ENCODE measurements around the gene STAT3. TPM values are rescaled to one million over a fixed set of nuclear protein-coding genes. Genes with fewer than 3 reads are reported as not detected.

STAT3 gene
- total RNA-seq, 1 experiment from 2014 or later: 74.6 TPM

DNA sequence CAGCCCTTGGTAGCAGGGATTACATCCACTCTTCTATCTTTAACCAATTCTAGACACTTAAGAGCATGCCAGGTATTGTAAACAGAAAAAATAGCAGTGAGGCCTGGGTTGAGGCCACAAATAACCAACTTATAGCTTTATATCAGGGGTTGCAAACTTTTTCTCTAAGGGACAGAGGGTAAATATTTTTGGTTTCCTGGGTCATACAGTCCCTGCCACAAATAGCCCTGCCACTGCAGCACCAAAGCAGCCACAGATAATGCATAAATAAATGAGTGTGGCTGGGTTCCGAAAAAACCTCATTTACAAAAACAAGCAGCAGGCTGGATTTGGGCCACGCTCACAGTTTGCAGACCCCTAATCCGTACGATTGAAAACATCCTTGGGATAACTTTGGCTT is 46.7 kb downstream of the STAT3 start:
- H3K4me1 ChIP-seq (replicated peaks; ENCODE audit: insufficient read depth): peaks cover 12% of the 10 kb centered on the region
- CTCF ChIA-PET: no interaction called here
- H3K36me3 ChIP-seq (ENCODE audit: low read depth): peaks cover 11% of the 10 kb centered on the region; the same call in 1 of the 2 replicates
- no peaks in the 10 kb centered on the region for H4K20me1 ChIP-seq (ENCODE audit: insufficient read depth)
- no peaks in the 10 kb centered on the region for H3K9me3 ChIP-seq (ENCODE audit: insufficient read depth, low read depth)
- BruUV-seq (replicated peaks): no TSS peak
- H3K9me2 ChIP-seq (ENCODE audit: insufficient read depth): no peaks in the 10 kb centered on the region
- peaks cover 5% of the 10 kb centered on the region; the same call in 1 of the 2 replicates for H3F3A ChIP-seq (ENCODE audit: insufficient read depth, low read depth)
- intact Hi-C loops (cut with micrococcal nuclease; ENCODE audit: unreplicated experiment): no loop called here
- no peaks in the 10 kb centered on the region for H3K27me3 ChIP-seq (ENCODE audit: insufficient read depth, low read depth)
- TF ChIP-seq, protein P1, sequence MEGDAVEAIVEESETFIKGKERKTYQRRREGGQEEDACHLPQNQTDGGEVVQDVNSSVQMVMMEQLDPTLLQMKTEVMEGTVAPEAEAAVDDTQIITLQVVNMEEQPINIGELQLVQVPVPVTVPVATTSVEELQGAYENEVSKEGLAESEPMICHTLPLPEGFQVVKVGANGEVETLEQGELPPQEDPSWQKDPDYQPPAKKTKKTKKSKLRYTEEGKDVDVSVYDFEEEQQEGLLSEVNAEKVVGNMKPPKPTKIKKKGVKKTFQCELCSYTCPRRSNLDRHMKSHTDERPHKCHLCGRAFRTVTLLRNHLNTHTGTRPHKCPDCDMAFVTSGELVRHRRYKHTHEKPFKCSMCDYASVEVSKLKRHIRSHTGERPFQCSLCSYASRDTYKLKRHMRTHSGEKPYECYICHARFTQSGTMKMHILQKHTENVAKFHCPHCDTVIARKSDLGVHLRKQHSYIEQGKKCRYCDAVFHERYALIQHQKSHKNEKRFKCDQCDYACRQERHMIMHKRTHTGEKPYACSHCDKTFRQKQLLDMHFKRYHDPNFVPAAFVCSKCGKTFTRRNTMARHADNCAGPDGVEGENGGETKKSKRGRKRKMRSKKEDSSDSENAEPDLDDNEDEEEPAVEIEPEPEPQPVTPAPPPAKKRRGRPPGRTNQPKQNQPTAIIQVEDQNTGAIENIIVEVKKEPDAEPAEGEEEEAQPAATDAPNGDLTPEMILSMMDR (conservative IDR thresholded peaks at IDR 0.05): no peak
- TF ChIP-seq EZH2 (IDR thresholded peaks at IDR 0.05; ENCODE audit: low read depth): no peak
- H3K27ac ChIP-seq: 0 out of 2 replicates have a peak overlapping the region, but pooled peaks have one; percentile 23
- H3K79me2 ChIP-seq (ENCODE audit: low read depth): no peaks in the 10 kb centered on the region
- H2AFZ ChIP-seq: no peak overlapping the region
- POLR2A ChIA-PET (ENCODE audit: unreplicated experiment): no interaction called here
- H3K4me3 ChIP-seq: no peak overlapping the region
- DNase-seq: no peak
- H3K4me2 ChIP-seq: no peak overlapping the region

DNA sequence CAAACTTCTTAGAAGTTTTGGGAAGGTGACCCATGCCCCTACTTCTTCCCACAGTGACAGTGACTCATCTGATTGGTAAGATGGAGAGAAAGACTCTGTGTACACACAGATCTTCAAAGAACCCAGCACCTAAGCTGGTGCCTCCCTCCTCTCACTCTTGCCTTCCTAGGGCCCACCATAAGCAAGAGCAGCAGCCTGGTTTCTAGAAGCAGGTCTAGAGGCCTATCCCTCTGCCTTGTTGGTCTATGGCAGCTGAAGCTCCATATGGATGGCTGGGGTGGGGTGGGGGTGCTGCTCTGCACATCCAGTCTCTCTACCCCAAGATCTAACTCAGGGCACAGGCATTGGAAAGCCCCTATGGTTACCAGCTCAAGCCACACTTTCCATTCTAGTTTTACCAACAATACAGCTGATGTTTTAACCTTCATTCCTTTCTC is 47.5 kb downstream of the STAT3 start:
- DNase-seq: peak in 1 of 2 experiments; percentile 46
- no peak for TF ChIP-seq EZH2 (IDR thresholded peaks at IDR 0.05; ENCODE audit: low read depth)
- TF ChIP-seq, protein P1 (conservative IDR thresholded peaks at IDR 0.05): no peak
- H3K79me2 ChIP-seq (ENCODE audit: low read depth): no peaks in the 10 kb centered on the region
- H2AFZ ChIP-seq: no peak overlapping the region
- no peak overlapping the region for H3K4me3 ChIP-seq
- POLR2A ChIA-PET (ENCODE audit: unreplicated experiment): no interaction called here
- 0 out of 2 replicates have a peak, but pooled peaks cover 4% of the 10 kb centered on the region for H3K36me3 ChIP-seq (ENCODE audit: low read depth)
- no peak overlapping the region for H3K27ac ChIP-seq
- CTCF ChIA-PET: no interaction called here
- peaks cover 12% of the 10 kb centered on the region for H3K4me1 ChIP-seq (replicated peaks; ENCODE audit: insufficient read depth)
- H4K20me1 ChIP-seq (ENCODE audit: insufficient read depth): no peaks in the 10 kb centered on the region
- H3K9me2 ChIP-seq (ENCODE audit: insufficient read depth): no peaks in the 10 kb centered on the region
- 0 out of 2 replicates have a peak overlapping the region, but pooled peaks have one; percentile 1 for H3K4me2 ChIP-seq
- intact Hi-C loops (cut with micrococcal nuclease; ENCODE audit: unreplicated experiment): no loop called here
- H3F3A ChIP-seq (ENCODE audit: insufficient read depth, low read depth): no peaks in the 10 kb centered on the region
- BruUV-seq (replicated peaks): no TSS peak
- no peaks in the 10 kb centered on the region for H3K27me3 ChIP-seq (ENCODE audit: insufficient read depth, low read depth)
- H3K9me3 ChIP-seq (ENCODE audit: insufficient read depth, low read depth): no peaks in the 10 kb centered on the region

DNA sequence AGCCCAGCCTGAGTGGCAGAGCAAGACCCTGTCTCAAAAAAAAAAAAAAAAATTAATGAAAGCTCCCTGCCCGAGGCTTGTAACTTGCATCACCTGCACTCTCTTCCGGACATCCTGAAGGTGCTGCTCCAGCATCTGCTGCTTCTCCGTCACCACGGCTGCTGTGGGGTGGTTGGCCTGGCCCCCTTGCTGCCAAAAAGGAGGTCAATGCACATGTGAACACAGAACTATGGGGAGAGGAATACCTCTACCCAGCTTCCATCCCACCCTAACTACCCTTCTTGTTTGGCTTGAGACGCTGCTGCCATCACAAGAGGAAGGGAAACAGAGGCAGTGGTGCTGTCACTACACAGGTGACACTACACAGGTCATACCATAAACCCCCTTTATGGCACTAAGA is 49.0 kb downstream of the STAT3 start:
- Histone ChIP-seq H3K4me3 (no peak overlapping the region), H3K79me2 (ENCODE audit: low read depth) (no peaks in the 10 kb centered on the region), H3K4me1 (replicated peaks; ENCODE audit: insufficient read depth) (peaks cover 12% of the 10 kb centered on the region), H4K20me1 (ENCODE audit: insufficient read depth) (no peaks in the 10 kb centered on the region), H3K27me3 (ENCODE audit: insufficient read depth, low read depth) (no peaks in the 10 kb centered on the region), H3K27ac (no peak overlapping the region), H2AFZ (no peak overlapping the region), H3K36me3 (ENCODE audit: low read depth) (peaks cover 10% of the 10 kb centered on the region), H3K4me2 (no peak overlapping the region), H3K9me3 (ENCODE audit: insufficient read depth, low read depth) (no peaks in the 10 kb centered on the region), H3F3A (ENCODE audit: insufficient read depth, low read depth) (peaks cover 10% of the 10 kb centered on the region; the same call in 1 of the 2 replicates), H3K9me2 (ENCODE audit: insufficient read depth) (no peaks in the 10 kb centered on the region)
- intact Hi-C loops (cut with micrococcal nuclease; ENCODE audit: unreplicated experiment): no loop called here
- no TSS peak for BruUV-seq (replicated peaks)
- DNase-seq: no peak
- ChIA-PET CTCF (interaction anchor here (0.6 kb wide), 1 partner anchor 1411 kb away, joined by 5 read pairs; no protein-coding TSS in a partner anchor), POLR2A (ENCODE audit: unreplicated experiment) (no interaction called here)
- no peak for TF ChIP-seq EZH2 (IDR thresholded peaks at IDR 0.05; ENCODE audit: low read depth)
- TF ChIP-seq, protein P1 (conservative IDR thresholded peaks at IDR 0.05): no peak

Data from PC-9 (cell line).